Gastrocnemius medialis (tissue), 4 donors: ENCODE measurements around the gene ARHGAP26. TPM values are rescaled to one million over a fixed set of nuclear protein-coding genes. Genes with fewer than 3 reads are reported as not detected.

ENCODE experiments used
- ATAC-seq, 2 donors: fragments of 150-250 bp; one replicate each; pipeline ENCODE4 v1.9.1; 2016
- DNase-seq, 2 donors: peaks; one replicate each; pipeline ENCODE4 v3.0.0-alpha.2; 2019
- H3K27ac ChIP-seq, 4 donors: fragments of 200-600 bp; sonication (generic); 1 replicate in 1 of 4; 2 replicates in 3 of 4; pipeline ENCODE4 v1.5.1; 2016 to 2018; ENCODE audit warnings: mild to moderate bottlenecking in 2 of 4, moderate library complexity in 1 of 4
- H3K27me3 ChIP-seq, 3 donors: fragments of 200-600 bp; sonication (generic) in 2 of 3; 1 replicate in 1 of 3; 2 replicates in 2 of 3; pipeline versions ENCODE4 v1.5.1 to v1.6.0; 2016 to 2019; ENCODE audit warnings: mild to moderate bottlenecking in 1 of 3, moderate library complexity in 1 of 3
- H3K36me3 ChIP-seq, 2 donors: fragments of 200-600 bp; sonication (generic) in 1 of 2; one replicate each; pipeline ENCODE4 v1.5.1; 2017 to 2018
- H3K4me1 ChIP-seq, 2 donors: fragments of 200-600 bp; sonication (generic) in 1 of 2; one replicate each; pipeline ENCODE4 v1.5.1; 2016 to 2017; ENCODE audit warnings: mild to moderate bottlenecking in 2 of 2
- H3K4me3 ChIP-seq, 4 donors: fragments of 200-600 bp; sonication (generic) in 3 of 4; 1 replicate in 1 of 4; 2 replicates in 3 of 4; pipeline ENCODE4 v1.5.1; 2016 to 2019; ENCODE audit warnings: mild to moderate bottlenecking in 2 of 4
- H3K9me3 ChIP-seq, 3 donors: fragments of 200-600 bp; sonication (generic) in 2 of 3; 1 replicate in 1 of 3; 2 replicates in 2 of 3; pipeline ENCODE4 v1.5.1; 2016 to 2019
- CTCF ChIP-seq, 5 experiments: fragments of 450-650 bp in 3 of 5; fragments of 200-600 bp in 2 of 5; sonication (generic) in 2 of 5; IDR thresholded peaks in 4 of 5; conservative IDR thresholded peaks in 1 of 5; 1 replicate in 4 of 5; 2 replicates in 1 of 5; pipeline ENCODE4 v1.5.1; 2016 to 2019; ENCODE audit warnings: antibody characterized with exemption in 5 of 5, mild to moderate bottlenecking in 3 of 5, moderate library complexity in 3 of 5
- POLR2A ChIP-seq, 2 donors: fragments of 450-650 bp; IDR thresholded peaks; one replicate each; pipeline ENCODE4 v1.6.1; 2017; ENCODE audit warnings: antibody characterized with exemption in 2 of 2, mild to moderate bottlenecking in 2 of 2, moderate library complexity in 2 of 2
- in situ Hi-C, 4 donors: fragments of 200-750 bp; cut with MboI; loops; one replicate each; pipeline versions ENCODE4 v1.15.0 to v1.8.0; 2017; ENCODE audit warnings: low sequenced_read_pairs in 4 of 4
- intact Hi-C: fragments of 100-400 bp; cut with DNase I; formaldehyde crosslinking; loops from one replicate; pipeline ENCODE4 v1.15.1; 2023; ENCODE audit warnings: low total_unique reads
- total RNA-seq, 4 donors: library from RNA; depleted of rRNA; stranded (reverse); fragments of >200 nt; gene quantifications; one replicate each; pipeline versions ENCODE4 v1.1.0 to v1.2.3, GENCODE V29; 2016

The ARHGAP26 gene
- total RNA-seq, 4 donors from 2014 or later, result 9.1 to 22.4 (median 13.4) TPM

DNA sequence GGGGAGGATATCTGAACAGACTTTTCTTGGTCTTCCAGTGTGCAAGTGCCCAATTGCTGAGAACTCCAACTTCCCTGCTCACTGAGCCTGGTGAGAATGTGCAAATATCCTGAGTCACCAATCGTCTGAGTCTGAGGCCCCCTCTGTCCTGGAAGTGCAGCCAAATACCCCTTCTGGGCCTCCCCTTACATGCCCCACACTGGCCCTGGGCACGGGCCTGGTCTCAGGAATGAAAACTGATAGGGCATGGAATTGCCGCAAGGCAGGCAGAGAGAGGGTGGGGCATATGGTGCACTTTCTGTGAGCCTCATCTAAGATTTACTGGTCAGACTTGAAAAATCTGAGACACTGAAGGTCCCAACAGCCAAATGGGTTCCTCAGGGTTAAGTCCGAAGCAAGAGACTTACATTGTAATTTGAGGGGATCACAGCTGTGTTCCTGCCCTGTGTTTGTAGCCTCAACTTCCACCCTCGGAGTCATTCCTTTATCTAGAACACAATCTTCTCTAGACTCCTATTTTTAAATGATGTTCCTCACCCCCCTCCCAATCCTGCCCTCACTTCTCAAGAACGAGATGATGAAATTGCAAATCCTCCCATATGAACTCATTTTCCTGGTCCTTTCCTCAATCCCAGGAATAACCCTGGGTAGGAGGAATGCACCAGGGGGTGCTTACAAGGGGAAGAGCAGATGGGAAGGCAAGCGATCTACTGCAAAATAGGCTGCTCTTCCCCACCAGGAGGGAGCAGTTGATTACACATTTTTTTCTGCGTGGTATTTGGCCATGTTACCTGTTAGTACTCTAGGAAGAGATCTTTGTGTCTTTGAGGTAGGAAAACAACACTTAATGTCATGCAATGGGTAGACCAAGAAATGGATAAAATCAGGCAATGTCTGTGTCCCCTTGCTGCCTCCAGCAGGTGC is 34.6 kb upstream of the ARHGAP26 start:
- intact Hi-C loops (no loop called here), in situ Hi-C loops (no loop called here)
- Histone ChIP-seq H3K36me3 (no peaks in the 10 kb centered on the region), H3K27me3 (no peaks in the 10 kb centered on the region), H3K9me3 (no peaks in the 10 kb centered on the region), H3K4me3 (no peak overlapping the region), H3K27ac (no peak overlapping the region), H3K4me1 (no peaks in the 10 kb centered on the region)
- ATAC-seq (no peak), DNase-seq (no peak)
- TF ChIP-seq CTCF (IDR thresholded peaks at IDR 0.05 in 4 of 5, conservative IDR thresholded peaks at IDR 0.05 in 1 of 5), result no peak

DNA sequence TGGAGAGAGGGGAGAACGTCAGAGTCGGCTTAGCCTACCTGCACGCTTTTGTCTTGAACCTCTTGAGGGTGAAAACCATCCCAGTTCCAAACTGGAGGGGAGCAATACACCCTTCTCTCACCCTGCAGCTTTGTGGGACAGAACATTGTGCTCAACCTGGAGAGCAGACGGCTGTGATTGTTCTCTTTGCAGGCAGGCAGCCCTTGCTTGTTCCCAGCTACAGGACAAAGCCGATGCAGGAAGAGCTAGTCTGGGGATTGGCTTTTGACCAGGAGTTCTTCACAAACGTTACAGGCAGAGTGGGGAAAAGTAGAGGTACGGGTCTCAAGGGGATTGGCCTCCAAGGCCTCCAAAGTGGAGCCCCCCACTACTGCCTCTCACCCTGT is 33.9 kb upstream of the ARHGAP26 start:
- intact Hi-C loops, result no loop called here
- ATAC-seq, result peak in 1 of 2 donors; percentile 19
- in situ Hi-C loops, result no loop called here
- H3K4me3 ChIP-seq, result no peak overlapping the region
- H3K27ac ChIP-seq, result no peak overlapping the region
- H3K9me3 ChIP-seq, result no peaks in the 10 kb centered on the region
- DNase-seq, result no peak
- no peaks in the 10 kb centered on the region for H3K36me3 ChIP-seq
- no peak for TF ChIP-seq POLR2A (IDR thresholded peaks at IDR 0.05)
- no peaks in the 10 kb centered on the region for H3K4me1 ChIP-seq
- no peaks in the 10 kb centered on the region for H3K27me3 ChIP-seq

DNA sequence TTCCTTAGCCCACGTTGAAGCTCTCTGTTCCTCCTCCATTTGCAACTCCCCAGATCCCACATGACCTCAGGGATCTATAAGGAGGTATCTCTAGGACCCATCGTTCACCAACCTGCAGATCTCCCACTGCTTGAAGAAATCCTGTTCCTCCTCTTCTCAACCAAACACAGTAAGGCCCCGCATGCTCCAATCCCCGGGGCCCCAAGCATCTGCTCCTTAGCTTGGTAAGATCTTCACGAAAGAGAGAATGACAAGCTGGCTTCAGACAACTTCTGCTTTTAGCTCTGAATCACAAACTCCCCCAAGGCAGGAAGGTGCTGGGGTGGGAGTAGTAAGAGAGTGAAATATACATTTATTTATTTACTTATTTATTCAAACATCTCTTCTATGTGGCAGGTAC is 33.0 kb upstream of the ARHGAP26 start:
- in situ Hi-C loops, result no loop called here
- no peaks in the 10 kb centered on the region for H3K36me3 ChIP-seq
- H3K4me1 ChIP-seq, result no peaks in the 10 kb centered on the region
- H3K4me3 ChIP-seq, result no peak overlapping the region
- no peaks in the 10 kb centered on the region for H3K9me3 ChIP-seq
- TF ChIP-seq POLR2A (IDR thresholded peaks at IDR 0.05), result no peak
- no peak for TF ChIP-seq CTCF (IDR thresholded peaks at IDR 0.05 in 4 of 5, conservative IDR thresholded peaks at IDR 0.05 in 1 of 5)
- ATAC-seq, result no peak
- no peaks in the 10 kb centered on the region for H3K27me3 ChIP-seq
- no peak overlapping the region for H3K27ac ChIP-seq
- intact Hi-C loops, result no loop called here
- no peak for DNase-seq

- H3K27ac ChIP-seq, result peak overlapping the region in 1 of 4 donors; percentile 13
- in situ Hi-C loops (loop anchor here in 2 of 4 donors (10.0 kb wide), 2 partner anchors 124 to 134 kb away; no protein-coding TSS in a partner anchor), intact Hi-C loops (loop anchor here (10.0 kb wide), 1 partner anchor 264 kb away; no protein-coding TSS in a partner anchor)
- no peaks in the 10 kb centered on the region for H3K9me3 ChIP-seq
- H3K36me3 ChIP-seq, result no peaks in the 10 kb centered on the region
- peaks cover 6 to 7% of the 10 kb centered on the region in 2 donors for H3K4me1 ChIP-seq
- ATAC-seq (peak; percentile 50 to 75), DNase-seq (peak; percentile 27 to 31)
- no peak for TF ChIP-seq CTCF (IDR thresholded peaks at IDR 0.05 in 4 of 5, conservative IDR thresholded peaks at IDR 0.05 in 1 of 5)
- no peak for TF ChIP-seq POLR2A (IDR thresholded peaks at IDR 0.05)
- H3K4me3 ChIP-seq, result no peak overlapping the region
- H3K27me3 ChIP-seq, result no peaks in the 10 kb centered on the region
Measured at GRCh38 chr5:142740474-142741242, 29.5 kb upstream of the ARHGAP26 start.
